GM21717 (cell line): Measurements from ENCODE around the gene CFAP126.
"Not testable (repeated sequence)": the region's sequence is repeated elsewhere in the genome, so short reads cannot be mapped to it uniquely, and the experiment has no call there.

Experiments
- ATAC-seq: cut with Tn5 transposase; IDR thresholded peaks from one replicate; pipeline ENCODE4 v1.9.1; 2021; ENCODE audit warnings: mild to moderate bottlenecking, moderate library complexity; ENCODE audit not compliant: unreplicated experiment

Gene CFAP126

GRCh38 chr1:161382214-161383019 lies 14.7 kb upstream of the CFAP126 start:
- ATAC-seq: no peak

- no peak for ATAC-seq
These were observed 14.0 kb upstream of the CFAP126 start for GRCh38 chr1:161381707-161382106.

- no peak for ATAC-seq
These were observed 11.4 kb upstream of the CFAP126 start for GRCh38 chr1:161379071-161379470.

GRCh38 chr1:161378014-161378413 lies 10.3 kb upstream of the CFAP126 start:
- no peak for ATAC-seq

- no peak for ATAC-seq
These were observed 6.7 kb upstream of the CFAP126 start for GRCh38 chr1:161374373-161374772.

GRCh38 chr1:161373442-161373841 lies 5.8 kb upstream of the CFAP126 start:
- no peak for ATAC-seq

GRCh38 chr1:161365207-161365606 lies 2.5 kb downstream of the CFAP126 start:
- no peak for ATAC-seq

- ATAC-seq: no peak
These were observed 3.3 kb downstream of the CFAP126 start for GRCh38 chr1:161364332-161364731.

- no peak for ATAC-seq
These were observed 8.4 kb downstream of the CFAP126 start for GRCh38 chr1:161359291-161359690.

- ATAC-seq: no peak
These were observed 10.6 kb downstream of the CFAP126 start for GRCh38 chr1:161357073-161357472.

- no peak for ATAC-seq
These were observed 16.2 kb downstream of the CFAP126 start for GRCh38 chr1:161351482-161351881.

- ATAC-seq: no peak
These were observed 17.0 kb downstream of the CFAP126 start for GRCh38 chr1:161350671-161351070.

GRCh38 chr1:161342821-161343220 lies 24.9 kb downstream of the CFAP126 start:
- no peak for ATAC-seq

- no peak for ATAC-seq
These were observed 25.5 kb downstream of the CFAP126 start for GRCh38 chr1:161342177-161342576.

GRCh38 chr1:161335796-161336195 lies 31.9 kb downstream of the CFAP126 start:
- no peak for ATAC-seq

- no peak for ATAC-seq
These were observed 34.5 kb downstream of the CFAP126 start for GRCh38 chr1:161333166-161333565.

- no peak for ATAC-seq
These were observed 37.3 kb downstream of the CFAP126 start for GRCh38 chr1:161330346-161330745.

- no peak for ATAC-seq
These were observed 43.7 kb downstream of the CFAP126 start for GRCh38 chr1:161324020-161324419.

GRCh38 chr1:161315841-161316674 lies 51.6 kb downstream of the CFAP126 start:
- ATAC-seq: not testable (repeated sequence)
